HCT116 (cell line): ENCODE results near the gene CWH43. TPM values are rescaled to one million over a fixed set of nuclear protein-coding genes. Genes with fewer than 3 reads are reported as not detected.

Experiments
- ATAC-seq: fragments of 200-7000 bp; cut with Tn5 transposase; 2 replicates; pipeline ENCODE4 v1.9.1; 2020; ENCODE audit warnings: mild to moderate bottlenecking, moderate library complexity
- BruUV-seq: library from RNA; stranded (reverse); fragments of 400-500 nt; replicated peaks from 2 replicates; lab custom pipeline; 2021; lab: Mats Ljungman, UMichigan
- CTCF ChIA-PET: fragments of 300-600 bp; sonication (Branson Sonifier 250); formaldehyde crosslinking; loops from one replicate; lab custom pipeline; 2021; ENCODE audit warnings: antibody characterized with exemption; lab: Charles Lee
- POLR2A ChIA-PET: fragments of 300-600, 350-600 bp; sonication (Branson Sonifier 250); formaldehyde crosslinking; loops from one replicate; lab custom pipeline; 2021; ENCODE audit warnings: antibody characterized with exemption; lab: Charles Lee
- RAD21 ChIA-PET, 2 experiments: fragments of 300-600 bp; sonication (Branson Sonifier 250); formaldehyde crosslinking; loops; one replicate each; lab custom pipeline; 2023; ENCODE audit warnings: low total read pairs in 2 of 2; ENCODE audit not compliant: uncharacterized antibody in 2 of 2, unreplicated experiment in 2 of 2, low non-redundant PET in 1 of 2; lab: Charles Lee
- DNase-seq: peaks from one replicate; pipeline ENCODE4 v3.0.0-alpha.2; 2010; ENCODE audit warnings: low read depth, low spot score
- H2AFZ ChIP-seq: fragments of 200-600 bp; shearing (Covaris generic), sonication (generic); 2 replicates; pipeline ENCODE4 v1.6.1; 2017; ENCODE audit warnings: low read depth, mixed run types, mixed read lengths, antibody characterized with exemption, low read length; ENCODE audit not compliant: poor library complexity, severe bottlenecking
- H3K27ac ChIP-seq: 2 replicates; pipeline ENCODE4 v1.5.1; 2012; ENCODE audit warnings: low read depth, low read length
- H3K27me3 ChIP-seq: fragments of 200-600 bp; sonication (generic); 2 replicates; pipeline ENCODE4 v1.6.1; 2016; ENCODE audit warnings: mixed run types, low read length, mixed read lengths; ENCODE audit not compliant: insufficient read depth
- H3K36me3 ChIP-seq, 2 experiments: fragments of 200-500 bp in 1 of 2; fragments of 200-600 bp in 1 of 2; sonication (Bioruptor generic) in 1 of 2; sonication (generic) in 1 of 2; 2 replicates each; pipeline versions ENCODE4 v1.5.1 to v1.6.1; 2014 to 2016; ENCODE audit warnings: low read length in 2 of 2, inconsistent platforms in 1 of 2, mixed read lengths in 1 of 2, mixed run types in 1 of 2; ENCODE audit not compliant: insufficient read depth in 2 of 2, control insufficient read depth in 1 of 2
- H3K4me1 ChIP-seq, 2 experiments: fragments of 200-600 bp in 1 of 2; sonication (generic) in 1 of 2; 2 replicates each; pipeline versions ENCODE4 v1.5.1 to v1.6.1; 2012 to 2017; ENCODE audit warnings: low read length in 2 of 2, inconsistent platforms in 1 of 2, mild to moderate bottlenecking in 1 of 2, mixed read lengths in 1 of 2, mixed run types in 1 of 2, moderate library complexity in 1 of 2; ENCODE audit not compliant: insufficient read depth in 2 of 2, control insufficient read depth in 1 of 2
- H3K4me2 ChIP-seq: fragments of 200-600 bp; sonication (generic); 2 replicates; pipeline ENCODE4 v1.6.1; 2017; ENCODE audit warnings: mixed run types, low read length, mixed read lengths
- H3K4me3 ChIP-seq, 2 experiments: fragments of 200-600 bp in 1 of 2; sonication (generic) in 1 of 2; replicated peaks in 1 of 2; 2 replicates each; pipeline ENCODE4 v1.5.1; 2011 to 2016; ENCODE audit warnings: low read length in 2 of 2, control low read depth in 1 of 2, low read depth in 1 of 2, mild to moderate bottlenecking in 1 of 2, mixed read lengths in 1 of 2, mixed run types in 1 of 2
- H3K79me2 ChIP-seq: fragments of 200-600 bp; sonication (generic); 2 replicates; pipeline ENCODE4 v1.6.1; 2017; ENCODE audit warnings: mild to moderate bottlenecking, mixed run types, low read length, moderate library complexity, mixed read lengths; ENCODE audit not compliant: insufficient read depth
- H3K9ac ChIP-seq: fragments of 200-600 bp; sonication (generic); 2 replicates; pipeline ENCODE4 v1.6.1; 2016; ENCODE audit warnings: low read length, mixed read lengths
- H3K9me2 ChIP-seq: fragments of 200-600 bp; sonication (generic), shearing (Covaris generic); 2 replicates; pipeline ENCODE4 v1.6.1; 2017; ENCODE audit warnings: mixed run types, mild to moderate bottlenecking, moderate library complexity; ENCODE audit not compliant: insufficient read depth
- H3K9me3 ChIP-seq, 2 experiments: fragments of 200-500 bp in 1 of 2; fragments of 200-600 bp in 1 of 2; sonication (Bioruptor generic) in 1 of 2; sonication (generic) in 1 of 2; 2 replicates each; pipeline ENCODE4 v1.6.1; 2014 to 2017; ENCODE audit warnings: low read length in 2 of 2, mixed read lengths in 2 of 2, inconsistent platforms in 1 of 2, low read depth in 1 of 2, mild to moderate bottlenecking in 1 of 2, mixed run types in 1 of 2, moderate library complexity in 1 of 2; ENCODE audit not compliant: control insufficient read depth in 1 of 2, insufficient read depth in 1 of 2
- H4K20me1 ChIP-seq: fragments of 200-600 bp; sonication (generic), shearing (Covaris generic); 2 replicates; pipeline ENCODE4 v1.6.1; 2017; ENCODE audit warnings: mixed run types, mild to moderate bottlenecking, moderate library complexity; ENCODE audit not compliant: insufficient read depth
- EGR1 ChIP-seq: IDR thresholded peaks from 2 replicates; pipeline ENCODE4 v1.6.1; 2012; ENCODE audit warnings: low read depth
- ELF1 ChIP-seq: IDR thresholded peaks from 2 replicates; pipeline ENCODE4 v1.6.1; 2012; ENCODE audit warnings: low read depth, borderline replicate concordance
- JUND ChIP-seq: IDR thresholded peaks from 2 replicates; pipeline ENCODE4 v1.6.1; 2012
- POLR2A ChIP-seq: IDR thresholded peaks from 2 replicates; pipeline ENCODE4 v1.7.0; 2011; ENCODE audit warnings: borderline replicate concordance; ENCODE audit not compliant: insufficient read depth, insufficient read length; ENCODE audit errors: extremely low read depth
- POLR2AphosphoS5 ChIP-seq: IDR thresholded peaks from 2 replicates; pipeline ENCODE4 v1.6.1; 2011; ENCODE audit warnings: mild to moderate bottlenecking, low read depth, low read length, moderate library complexity
- RAD21 ChIP-seq: IDR thresholded peaks from 2 replicates; pipeline ENCODE4 v1.6.1; 2012; ENCODE audit warnings: low read depth, mild to moderate bottlenecking
- SP1 ChIP-seq: IDR thresholded peaks from 2 replicates; pipeline ENCODE4 v1.6.1; 2012; ENCODE audit warnings: low read depth
- YY1 ChIP-seq: IDR thresholded peaks from 2 replicates; pipeline ENCODE4 v1.6.1; 2011; ENCODE audit warnings: low read length, low read depth, moderate library complexity, mild to moderate bottlenecking; ENCODE audit not compliant: insufficient replicate concordance; ENCODE audit errors: extremely low read depth
- ZFX ChIP-seq: fragments of 450-650 bp; IDR thresholded peaks from 2 replicates; pipeline ENCODE4 v1.6.1; 2017
- ZNF274 ChIP-seq: fragments of 200-500 bp; sonication (Bioruptor generic); IDR thresholded peaks from 2 replicates; pipeline ENCODE4 v1.6.1; 2014; ENCODE audit warnings: mild to moderate bottlenecking, low read depth, low read length, inconsistent platforms
- intact Hi-C: fragments of 100-400 bp; cut with micrococcal nuclease; formaldehyde crosslinking; loops from 2 replicates; pipeline ENCODE4 v1.10.0; 2022
- total RNA-seq: library from RNA; stranded (reverse); gene quantifications from one replicate; pipeline ENCODE4 v1.2.1, GENCODE V29; 2021; ENCODE audit not compliant: unreplicated experiment
- TF ChIP-seq, protein P1 (sequence below), 3 experiments: fragments of 200-600 bp in 1 of 3; sonication (generic) in 1 of 3; IDR thresholded peaks in 2 of 3; conservative IDR thresholded peaks in 1 of 3; 2 replicates each; pipeline ENCODE4 v1.5.1; 2012 to 2017; ENCODE audit warnings: low read depth in 2 of 3, low read length in 2 of 3, antibody characterized with exemption in 1 of 3, borderline replicate concordance in 1 of 3, control low read depth in 1 of 3, mild to moderate bottlenecking in 1 of 3, mixed read lengths in 1 of 3, mixed run types in 1 of 3, moderate library complexity in 1 of 3; ENCODE audit not compliant: insufficient read depth in 1 of 3
- TF ChIP-seq, protein P2 (sequence below): IDR thresholded peaks from 2 replicates; pipeline ENCODE4 v1.6.1; 2011; ENCODE audit warnings: mild to moderate bottlenecking, low read length, moderate library complexity; ENCODE audit not compliant: insufficient replicate concordance; ENCODE audit errors: extremely low read depth
- TF ChIP-seq, protein P3 (sequence below): IDR thresholded peaks from 2 replicates; pipeline ENCODE4 v1.6.1; 2012

Gene CWH43
- total RNA-seq, 1 experiment from 2014 or later, result not detected

DNA sequence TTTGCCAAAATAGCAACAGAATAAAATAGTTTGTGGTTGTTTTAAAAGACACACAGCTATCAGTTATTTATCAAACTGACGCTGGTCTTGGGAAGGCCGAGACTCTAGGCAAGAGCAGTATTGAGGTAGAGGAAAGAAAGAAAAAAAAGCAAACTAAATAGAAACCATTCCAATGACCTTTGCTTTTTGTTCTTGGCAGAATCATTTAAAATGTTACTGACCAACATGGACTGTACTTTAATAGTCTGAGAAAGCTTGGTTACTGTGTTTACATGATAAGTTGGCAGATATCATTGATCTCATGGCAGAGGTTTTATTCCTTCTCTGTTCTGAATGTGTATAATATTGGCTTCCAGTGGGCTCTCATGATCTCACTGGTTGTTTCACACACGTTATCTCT, 11.9 kb downstream of the CWH43 start:
- Histone ChIP-seq H3K9ac (no peak overlapping the region), H4K20me1 (no peaks in the 10 kb centered on the region), H3K27me3 (peaks cover 27% of the 10 kb centered on the region), H2AFZ (no peak overlapping the region), H3K9me2 (no peaks in the 10 kb centered on the region), H3K4me2 (no peak overlapping the region), H3K4me3 (no peak overlapping the region), H3K79me2 (no peaks in the 10 kb centered on the region), H3K36me3 (no peaks in the 10 kb centered on the region), H3K4me1 (no peaks in the 10 kb centered on the region), H3K27ac (no peak overlapping the region), H3K9me3 (no peaks in the 10 kb centered on the region)
- ChIA-PET RAD21 (no interaction called here), CTCF (no interaction called here), POLR2A (no interaction called here)
- intact Hi-C loops, result no loop called here
- no TSS peak for BruUV-seq
- TF ChIP-seq, protein P1, sequence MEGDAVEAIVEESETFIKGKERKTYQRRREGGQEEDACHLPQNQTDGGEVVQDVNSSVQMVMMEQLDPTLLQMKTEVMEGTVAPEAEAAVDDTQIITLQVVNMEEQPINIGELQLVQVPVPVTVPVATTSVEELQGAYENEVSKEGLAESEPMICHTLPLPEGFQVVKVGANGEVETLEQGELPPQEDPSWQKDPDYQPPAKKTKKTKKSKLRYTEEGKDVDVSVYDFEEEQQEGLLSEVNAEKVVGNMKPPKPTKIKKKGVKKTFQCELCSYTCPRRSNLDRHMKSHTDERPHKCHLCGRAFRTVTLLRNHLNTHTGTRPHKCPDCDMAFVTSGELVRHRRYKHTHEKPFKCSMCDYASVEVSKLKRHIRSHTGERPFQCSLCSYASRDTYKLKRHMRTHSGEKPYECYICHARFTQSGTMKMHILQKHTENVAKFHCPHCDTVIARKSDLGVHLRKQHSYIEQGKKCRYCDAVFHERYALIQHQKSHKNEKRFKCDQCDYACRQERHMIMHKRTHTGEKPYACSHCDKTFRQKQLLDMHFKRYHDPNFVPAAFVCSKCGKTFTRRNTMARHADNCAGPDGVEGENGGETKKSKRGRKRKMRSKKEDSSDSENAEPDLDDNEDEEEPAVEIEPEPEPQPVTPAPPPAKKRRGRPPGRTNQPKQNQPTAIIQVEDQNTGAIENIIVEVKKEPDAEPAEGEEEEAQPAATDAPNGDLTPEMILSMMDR (IDR thresholded peaks at IDR 0.05 in 2 of 3, conservative IDR thresholded peaks at IDR 0.05 in 1 of 3; ENCODE audit: borderline replicate concordance in 1 of 3, insufficient read depth in 1 of 3, low read depth in 2 of 3, low read length in 2 of 3), result no peak
- no peak for TF ChIP-seq YY1
- TF ChIP-seq POLR2AphosphoS5, result no peak
- TF ChIP-seq SP1, result no peak
- no peak for TF ChIP-seq RAD21
- TF ChIP-seq EGR1, result no peak
- no peak for TF ChIP-seq POLR2A
- no peak for TF ChIP-seq ZNF274
- TF ChIP-seq ELF1, result no peak
- TF ChIP-seq, protein P2, sequence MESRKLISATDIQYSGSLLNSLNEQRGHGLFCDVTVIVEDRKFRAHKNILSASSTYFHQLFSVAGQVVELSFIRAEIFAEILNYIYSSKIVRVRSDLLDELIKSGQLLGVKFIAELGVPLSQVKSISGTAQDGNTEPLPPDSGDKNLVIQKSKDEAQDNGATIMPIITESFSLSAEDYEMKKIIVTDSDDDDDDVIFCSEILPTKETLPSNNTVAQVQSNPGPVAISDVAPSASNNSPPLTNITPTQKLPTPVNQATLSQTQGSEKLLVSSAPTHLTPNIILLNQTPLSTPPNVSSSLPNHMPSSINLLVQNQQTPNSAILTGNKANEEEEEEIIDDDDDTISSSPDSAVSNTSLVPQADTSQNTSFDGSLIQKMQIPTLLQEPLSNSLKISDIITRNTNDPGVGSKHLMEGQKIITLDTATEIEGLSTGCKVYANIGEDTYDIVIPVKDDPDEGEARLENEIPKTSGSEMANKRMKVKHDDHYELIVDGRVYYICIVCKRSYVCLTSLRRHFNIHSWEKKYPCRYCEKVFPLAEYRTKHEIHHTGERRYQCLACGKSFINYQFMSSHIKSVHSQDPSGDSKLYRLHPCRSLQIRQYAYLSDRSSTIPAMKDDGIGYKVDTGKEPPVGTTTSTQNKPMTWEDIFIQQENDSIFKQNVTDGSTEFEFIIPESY, result no peak
- TF ChIP-seq, protein P3, sequence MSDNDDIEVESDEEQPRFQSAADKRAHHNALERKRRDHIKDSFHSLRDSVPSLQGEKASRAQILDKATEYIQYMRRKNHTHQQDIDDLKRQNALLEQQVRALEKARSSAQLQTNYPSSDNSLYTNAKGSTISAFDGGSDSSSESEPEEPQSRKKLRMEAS, result no peak
- no peak for TF ChIP-seq ZFX
- TF ChIP-seq JUND, result no peak
- DNase-seq, result no peak
- no peak for ATAC-seq
